Peyer's patch (tissue), 4 donors: ENCODE measurements around the gene GATAD2B.

Experiments used
- POLR2A ChIP-seq, 2 donors: fragments of 450-650 bp; IDR thresholded peaks; one replicate each; pipeline ENCODE4 v1.5.1; 2017; ENCODE audit warnings: antibody characterized with exemption in 2 of 2, mild to moderate bottlenecking in 2 of 2, moderate library complexity in 2 of 2
- TF ChIP-seq, protein P1 (sequence below), 6 experiments: fragments of 450-650 bp in 4 of 6; fragments of 200-600 bp in 2 of 6; sonication (generic) in 1 of 6; IDR thresholded peaks; one replicate each; pipeline ENCODE4 v1.5.1; 2017 to 2019; ENCODE audit warnings: antibody characterized with exemption in 6 of 6, mild to moderate bottlenecking in 3 of 6, moderate library complexity in 1 of 6

DNA sequence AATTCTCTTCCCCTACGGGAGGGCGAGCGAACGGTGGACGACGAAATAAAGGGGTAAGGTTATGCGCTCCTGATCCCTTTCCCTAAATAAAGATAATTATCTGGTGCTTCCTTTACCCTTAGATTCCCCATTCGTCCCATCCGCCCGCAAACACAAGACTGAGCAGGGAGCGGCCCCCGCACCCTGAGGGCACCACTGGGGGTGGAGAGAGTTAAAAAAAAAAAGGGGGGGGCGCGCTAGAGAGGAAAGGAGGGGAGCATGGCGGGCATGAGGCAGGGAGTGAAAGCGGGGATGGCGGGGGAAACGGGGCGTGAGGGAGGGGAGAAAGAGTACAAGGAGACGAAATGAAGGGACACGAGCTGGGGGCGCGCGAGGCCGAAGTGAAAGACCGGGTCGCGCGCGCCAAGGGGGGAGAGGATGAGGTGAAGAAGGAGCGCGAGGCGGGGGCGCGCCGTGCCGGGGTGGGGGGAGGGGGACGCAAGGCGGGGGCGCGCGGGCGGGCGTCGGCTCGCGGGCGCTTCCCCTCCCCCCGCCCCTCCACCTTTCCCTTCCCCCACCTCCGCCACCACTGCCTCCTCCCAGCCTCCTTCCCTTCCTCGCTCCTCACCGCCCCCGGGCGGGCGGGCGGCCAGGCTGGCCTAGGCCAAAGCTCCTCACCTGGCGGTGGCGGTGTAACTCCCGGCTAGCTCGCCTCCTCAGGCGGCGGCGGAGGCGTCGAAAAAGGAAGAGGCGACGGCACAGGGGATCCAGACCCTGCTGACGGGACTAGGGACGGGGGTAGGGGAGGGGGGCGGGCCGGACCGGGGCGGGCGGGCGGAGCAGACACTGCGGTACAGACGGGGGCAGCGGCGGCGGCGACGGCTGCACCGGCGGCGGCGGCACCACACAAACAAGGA lies 448 bp downstream of the GATAD2B start:
- TF ChIP-seq, protein P1, sequence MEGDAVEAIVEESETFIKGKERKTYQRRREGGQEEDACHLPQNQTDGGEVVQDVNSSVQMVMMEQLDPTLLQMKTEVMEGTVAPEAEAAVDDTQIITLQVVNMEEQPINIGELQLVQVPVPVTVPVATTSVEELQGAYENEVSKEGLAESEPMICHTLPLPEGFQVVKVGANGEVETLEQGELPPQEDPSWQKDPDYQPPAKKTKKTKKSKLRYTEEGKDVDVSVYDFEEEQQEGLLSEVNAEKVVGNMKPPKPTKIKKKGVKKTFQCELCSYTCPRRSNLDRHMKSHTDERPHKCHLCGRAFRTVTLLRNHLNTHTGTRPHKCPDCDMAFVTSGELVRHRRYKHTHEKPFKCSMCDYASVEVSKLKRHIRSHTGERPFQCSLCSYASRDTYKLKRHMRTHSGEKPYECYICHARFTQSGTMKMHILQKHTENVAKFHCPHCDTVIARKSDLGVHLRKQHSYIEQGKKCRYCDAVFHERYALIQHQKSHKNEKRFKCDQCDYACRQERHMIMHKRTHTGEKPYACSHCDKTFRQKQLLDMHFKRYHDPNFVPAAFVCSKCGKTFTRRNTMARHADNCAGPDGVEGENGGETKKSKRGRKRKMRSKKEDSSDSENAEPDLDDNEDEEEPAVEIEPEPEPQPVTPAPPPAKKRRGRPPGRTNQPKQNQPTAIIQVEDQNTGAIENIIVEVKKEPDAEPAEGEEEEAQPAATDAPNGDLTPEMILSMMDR (IDR thresholded peaks at IDR 0.05), result peak in 2 of 6 experiments; percentile 15 to 17
- no peak for TF ChIP-seq POLR2A (IDR thresholded peaks at IDR 0.05)
